ENCODE results near the gene SORL1-AS1.
A peak's percentile ranks its signal among the peaks of the same experiment; 100 is the strongest.

DNA sequence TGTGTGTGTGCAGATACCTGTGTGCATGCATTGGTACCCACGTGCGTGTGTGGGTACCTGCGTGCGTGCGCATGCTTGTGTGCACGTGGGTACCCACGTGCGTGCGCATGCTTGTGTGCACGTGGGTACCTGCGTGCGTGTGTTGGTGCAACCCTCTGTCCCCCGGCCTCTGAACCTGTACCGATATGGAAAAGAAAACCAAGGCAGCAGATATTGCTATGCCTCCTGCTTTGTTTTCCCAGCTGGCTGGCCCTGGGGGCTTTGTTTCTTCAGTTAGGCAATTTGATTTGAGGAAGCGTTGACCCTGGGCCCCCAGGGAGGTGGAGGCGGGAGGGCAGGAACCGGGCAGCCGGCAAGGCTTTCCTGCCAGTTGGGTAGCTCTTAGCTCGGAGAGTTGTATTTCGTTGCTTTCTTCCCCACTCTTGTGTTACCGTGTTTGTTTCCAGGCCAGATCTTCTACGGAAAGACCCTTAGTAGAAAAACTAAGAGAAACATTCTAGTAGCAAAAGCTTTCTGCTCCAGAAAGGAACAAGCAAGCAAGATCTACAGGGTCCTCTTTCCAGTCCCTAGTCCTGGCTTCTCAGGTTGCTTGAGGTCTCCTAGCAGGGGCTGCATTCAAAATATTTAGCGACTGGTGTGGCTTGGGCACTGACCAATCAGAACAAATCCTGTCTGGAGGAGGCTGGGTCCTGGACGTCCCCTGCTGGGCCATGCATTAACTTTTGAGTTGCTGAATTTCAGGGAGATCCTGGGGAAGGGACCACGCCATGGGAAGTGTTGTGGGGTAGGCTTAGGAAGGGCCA is 26.3 kb upstream of the SORL1-AS1 start:
- TF ChIP-seq, protein P1, sequence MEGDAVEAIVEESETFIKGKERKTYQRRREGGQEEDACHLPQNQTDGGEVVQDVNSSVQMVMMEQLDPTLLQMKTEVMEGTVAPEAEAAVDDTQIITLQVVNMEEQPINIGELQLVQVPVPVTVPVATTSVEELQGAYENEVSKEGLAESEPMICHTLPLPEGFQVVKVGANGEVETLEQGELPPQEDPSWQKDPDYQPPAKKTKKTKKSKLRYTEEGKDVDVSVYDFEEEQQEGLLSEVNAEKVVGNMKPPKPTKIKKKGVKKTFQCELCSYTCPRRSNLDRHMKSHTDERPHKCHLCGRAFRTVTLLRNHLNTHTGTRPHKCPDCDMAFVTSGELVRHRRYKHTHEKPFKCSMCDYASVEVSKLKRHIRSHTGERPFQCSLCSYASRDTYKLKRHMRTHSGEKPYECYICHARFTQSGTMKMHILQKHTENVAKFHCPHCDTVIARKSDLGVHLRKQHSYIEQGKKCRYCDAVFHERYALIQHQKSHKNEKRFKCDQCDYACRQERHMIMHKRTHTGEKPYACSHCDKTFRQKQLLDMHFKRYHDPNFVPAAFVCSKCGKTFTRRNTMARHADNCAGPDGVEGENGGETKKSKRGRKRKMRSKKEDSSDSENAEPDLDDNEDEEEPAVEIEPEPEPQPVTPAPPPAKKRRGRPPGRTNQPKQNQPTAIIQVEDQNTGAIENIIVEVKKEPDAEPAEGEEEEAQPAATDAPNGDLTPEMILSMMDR (IDR thresholded peaks at IDR 0.05; ENCODE audit: extremely low read depth in 1 of 2, insufficient read depth in 1 of 2, low read depth in 1 of 2, low read length in 2 of 2) = no peak
- TF ChIP-seq, protein P2, sequence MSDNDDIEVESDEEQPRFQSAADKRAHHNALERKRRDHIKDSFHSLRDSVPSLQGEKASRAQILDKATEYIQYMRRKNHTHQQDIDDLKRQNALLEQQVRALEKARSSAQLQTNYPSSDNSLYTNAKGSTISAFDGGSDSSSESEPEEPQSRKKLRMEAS (IDR thresholded peaks at IDR 0.05; ENCODE audit: insufficient read depth, insufficient read length) = peak; percentile 49
- TF ChIP-seq POLR2AphosphoS5 (IDR thresholded peaks at IDR 0.05; ENCODE audit: insufficient read depth, low read depth, low read length) (no peak), GATA2 (IDR thresholded peaks at IDR 0.05; ENCODE audit: insufficient read depth, insufficient read length, low read depth, low read length) (no peak), JUN (IDR thresholded peaks at IDR 0.05; ENCODE audit: borderline replicate concordance, insufficient read depth, insufficient read length, low read depth) (no peak), POLR2A (IDR thresholded peaks at IDR 0.05; ENCODE audit: low read depth, low read length) (no peak), MYC (IDR thresholded peaks at IDR 0.05; ENCODE audit: low read depth, low read length) (no peak)
